H9 (cell line): ENCODE measurements around the gene ZNF792. TPM values are rescaled to one million over a fixed set of nuclear protein-coding genes. Genes with fewer than 3 reads are reported as not detected.

Source experiments
- DNase-seq: peaks from one replicate; pipeline ENCODE4 v3.0.0-alpha.2; 2017
- H2AFZ ChIP-seq: one replicate; pipeline ENCODE4 v1.6.1; 2013; ENCODE audit warnings: mild to moderate bottlenecking, low read length, control low read depth, moderate library complexity
- H2AK5ac ChIP-seq: 2 replicates; pipeline ENCODE4 v1.6.1; 2013; ENCODE audit warnings: low read length, control low read depth, mixed read lengths; ENCODE audit not compliant: insufficient read length
- H2BK120ac ChIP-seq: one replicate; pipeline ENCODE4 v1.6.1; 2013; ENCODE audit warnings: low read depth, mild to moderate bottlenecking, low read length, control low read depth, inconsistent platforms; ENCODE audit not compliant: poor library complexity, severe bottlenecking
- H2BK12ac ChIP-seq: 2 replicates; pipeline ENCODE4 v1.6.1; 2013; ENCODE audit warnings: low read length, control low read depth, mixed read lengths, low read depth; ENCODE audit not compliant: insufficient read length
- H2BK15ac ChIP-seq: 2 replicates; pipeline ENCODE4 v1.6.1; 2013; ENCODE audit warnings: low read depth, low read length, control low read depth
- H2BK20ac ChIP-seq: one replicate; pipeline ENCODE4 v1.6.1; 2013; ENCODE audit warnings: low read depth, mild to moderate bottlenecking, low read length, control low read depth, inconsistent platforms; ENCODE audit not compliant: poor library complexity, severe bottlenecking
- H2BK5ac ChIP-seq: 2 replicates; pipeline ENCODE4 v1.6.1; 2013; ENCODE audit warnings: low read length, control low read depth, mixed read lengths; ENCODE audit not compliant: insufficient read length
- H3K14ac ChIP-seq: 2 replicates; pipeline ENCODE4 v1.6.1; 2013; ENCODE audit warnings: low read length, control low read depth; ENCODE audit not compliant: insufficient read depth
- H3K18ac ChIP-seq: 2 replicates; pipeline ENCODE4 v1.6.1; 2013; ENCODE audit warnings: low read depth, mild to moderate bottlenecking, mixed read lengths, low read length, control low read depth; ENCODE audit not compliant: insufficient read length
- H3K23ac ChIP-seq: 2 replicates; pipeline ENCODE4 v1.6.1; 2013; ENCODE audit warnings: low read length, control low read depth, mixed read lengths, low read depth; ENCODE audit not compliant: insufficient read length
- H3K23me2 ChIP-seq: 2 replicates; pipeline ENCODE4 v1.6.1; 2013; ENCODE audit warnings: low read depth, mild to moderate bottlenecking, mixed read lengths, low read length, control low read depth; ENCODE audit not compliant: insufficient read length, poor library complexity, severe bottlenecking
- H3K27ac ChIP-seq: 2 replicates; pipeline ENCODE4 v1.5.1; 2013; ENCODE audit warnings: low read length, control low read depth, mixed read lengths, low read depth; ENCODE audit not compliant: insufficient read length
- H3K27me3 ChIP-seq: 2 replicates; pipeline ENCODE4 v1.6.1; 2013; ENCODE audit warnings: low read length, control low read depth, inconsistent platforms; ENCODE audit not compliant: insufficient read depth
- H3K4ac ChIP-seq: 2 replicates; pipeline ENCODE4 v1.6.1; 2013; ENCODE audit warnings: low read depth, mild to moderate bottlenecking, control low read depth, inconsistent platforms, low read length, moderate library complexity
- H3K4me1 ChIP-seq: 2 replicates; pipeline ENCODE4 v1.6.1; 2013; ENCODE audit warnings: low read length, control low read depth, inconsistent platforms; ENCODE audit not compliant: insufficient read depth
- H3K4me2 ChIP-seq: 2 replicates; pipeline ENCODE4 v1.6.1; 2013; ENCODE audit warnings: low read length, control low read depth, mixed read lengths; ENCODE audit not compliant: insufficient read length, insufficient read depth
- H3K56ac ChIP-seq: 2 replicates; pipeline ENCODE4 v1.6.1; 2013; ENCODE audit warnings: low read depth, mild to moderate bottlenecking, mixed read lengths, low read length, control low read depth; ENCODE audit not compliant: insufficient read length
- H3K79me1 ChIP-seq: 2 replicates; pipeline ENCODE4 v1.6.1; 2013; ENCODE audit warnings: low read depth, mild to moderate bottlenecking, moderate library complexity, low read length, control low read depth, inconsistent platforms; ENCODE audit not compliant: insufficient read depth, poor library complexity, severe bottlenecking
- H3K79me2 ChIP-seq: 2 replicates; pipeline ENCODE4 v1.6.1; 2013; ENCODE audit warnings: low read length, control low read depth, inconsistent platforms; ENCODE audit not compliant: insufficient read depth
- H3K9ac ChIP-seq: 2 replicates; pipeline ENCODE4 v1.6.1; 2013; ENCODE audit warnings: low read length, control low read depth, mixed read lengths; ENCODE audit not compliant: insufficient read length; ENCODE audit errors: extremely low read depth
- H3K9me3 ChIP-seq: one replicate; pipeline ENCODE4 v1.6.1; 2013; ENCODE audit warnings: low read depth, low read length, inconsistent platforms; ENCODE audit not compliant: control insufficient read depth
- H3T11ph ChIP-seq: one replicate; pipeline ENCODE4 v1.6.1; 2013; ENCODE audit warnings: mild to moderate bottlenecking, low read length, control low read depth, inconsistent platforms
- H4K20me1 ChIP-seq: one replicate; pipeline ENCODE4 v1.6.1; 2013; ENCODE audit not compliant: control insufficient read depth, insufficient read length, insufficient read depth
- H4K5ac ChIP-seq: 2 replicates; pipeline ENCODE4 v1.6.1; 2013; ENCODE audit warnings: low read depth, mild to moderate bottlenecking, mixed read lengths, low read length, control low read depth; ENCODE audit not compliant: insufficient read length
- H4K8ac ChIP-seq: replicated peaks from 2 replicates; pipeline ENCODE4 v1.6.1; 2013; ENCODE audit warnings: low read length, control low read depth, mixed read lengths, low read depth; ENCODE audit not compliant: insufficient read length
- H4K91ac ChIP-seq: 2 replicates; pipeline ENCODE4 v1.6.1; 2013; ENCODE audit warnings: low read depth, mild to moderate bottlenecking, moderate library complexity, mixed read lengths, low read length, control low read depth; ENCODE audit not compliant: insufficient read length
- H3K27ac Mint-ChIP-seq, 3 experiments: 2 replicates in 2 of 3; 3 replicates in 1 of 3; pipeline ENCODE4 v1.8.0; 2020 to 2021; ENCODE audit warnings: mixed read lengths in 3 of 3, mild to moderate bottlenecking in 1 of 3, moderate library complexity in 1 of 3
- H3K27me3 Mint-ChIP-seq: 2 replicates; pipeline ENCODE4 v1.8.0; 2021; ENCODE audit warnings: low read depth, mild to moderate bottlenecking, moderate library complexity, mixed read lengths
- H3K36me3 Mint-ChIP-seq, 3 experiments: 2 replicates in 2 of 3; 3 replicates in 1 of 3; pipeline ENCODE4 v1.8.0; 2020 to 2021; ENCODE audit warnings: low read depth in 3 of 3, mixed read lengths in 3 of 3; ENCODE audit not compliant: insufficient read depth in 1 of 3
- H3K4me1 Mint-ChIP-seq, 2 experiments: 2 replicates each; pipeline ENCODE4 v1.8.0; 2020; ENCODE audit warnings: mixed read lengths in 2 of 2
- H3K4me3 Mint-ChIP-seq, 2 experiments: 2 replicates in 1 of 2; 3 replicates in 1 of 2; pipeline ENCODE4 v1.8.0; 2020 to 2021; ENCODE audit warnings: mild to moderate bottlenecking in 2 of 2, mixed read lengths in 2 of 2, moderate library complexity in 1 of 2
- H3K9me3 Mint-ChIP-seq, 2 experiments: 2 replicates in 1 of 2; 3 replicates in 1 of 2; pipeline ENCODE4 v1.8.0; 2020; ENCODE audit warnings: mild to moderate bottlenecking in 2 of 2, mixed read lengths in 2 of 2, moderate library complexity in 1 of 2
- WGBS: extraction: QIAGEN DNeasy Blood & Tissue Kit; methylation state at CpG from one replicate; pipeline ENCODE4 v1.1.7; 2013; ENCODE audit warnings: missing lambda C conversion rate, low lambda C conversion rate, mixed read lengths; ENCODE audit not compliant: insufficient read length; ENCODE audit errors: extremely low coverage; 5-methylcytosine and 5-hydroxymethylcytosine counted together
- total RNA-seq: library from RNA; stranded (reverse); gene quantifications from 2 replicates; pipeline ENCODE4 v1.2.1, GENCODE V29; 2021
- TF ChIP-seq, protein P1 (sequence below): fragments of 200-600 bp; sonication (generic); conservative IDR thresholded peaks from 3 replicates; pipeline ENCODE4 v1.8.0; 2021; ENCODE audit warnings: antibody characterized with exemption, mild to moderate bottlenecking

ZNF792 gene
- total RNA-seq, 1 experiment from 2014 or later, result 8.3 TPM

DNA sequence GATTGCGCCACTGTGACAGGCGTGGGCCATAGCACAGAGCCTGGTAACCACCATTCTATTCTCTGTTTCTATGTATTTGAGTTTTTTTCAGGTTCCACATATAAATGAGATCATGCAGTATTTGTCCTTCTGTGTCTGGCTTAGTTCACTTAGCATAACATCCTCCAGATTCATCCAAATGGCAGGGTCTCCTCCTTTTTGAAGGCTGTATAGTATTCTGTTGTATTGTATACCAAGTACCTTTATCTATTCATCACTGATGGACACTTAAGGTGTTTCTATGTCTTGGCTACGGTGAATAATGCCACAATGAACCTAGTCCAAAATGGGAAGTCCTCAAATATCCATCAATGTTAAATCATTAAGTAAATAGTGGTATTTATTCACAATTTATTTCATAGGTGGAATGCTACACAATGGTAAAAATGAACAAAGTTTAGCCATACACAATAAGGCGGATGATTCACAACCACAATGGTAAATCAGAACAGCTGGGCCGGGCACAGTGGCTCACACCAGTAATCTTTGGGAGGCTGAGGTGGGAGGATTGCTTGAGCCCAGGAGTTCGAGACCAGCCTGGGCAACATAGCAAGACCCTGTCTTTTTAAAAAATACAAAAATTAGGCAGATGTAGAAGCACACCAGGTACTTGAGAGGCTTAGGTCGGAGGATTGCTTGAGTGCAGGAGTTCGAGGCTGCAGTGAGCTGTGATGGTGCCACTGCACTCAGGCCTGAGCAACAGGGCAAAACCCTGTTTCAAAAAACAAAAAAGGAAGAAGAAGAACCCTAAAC, 27.7 kb upstream of the ZNF792 start:
- TF ChIP-seq, protein P1, sequence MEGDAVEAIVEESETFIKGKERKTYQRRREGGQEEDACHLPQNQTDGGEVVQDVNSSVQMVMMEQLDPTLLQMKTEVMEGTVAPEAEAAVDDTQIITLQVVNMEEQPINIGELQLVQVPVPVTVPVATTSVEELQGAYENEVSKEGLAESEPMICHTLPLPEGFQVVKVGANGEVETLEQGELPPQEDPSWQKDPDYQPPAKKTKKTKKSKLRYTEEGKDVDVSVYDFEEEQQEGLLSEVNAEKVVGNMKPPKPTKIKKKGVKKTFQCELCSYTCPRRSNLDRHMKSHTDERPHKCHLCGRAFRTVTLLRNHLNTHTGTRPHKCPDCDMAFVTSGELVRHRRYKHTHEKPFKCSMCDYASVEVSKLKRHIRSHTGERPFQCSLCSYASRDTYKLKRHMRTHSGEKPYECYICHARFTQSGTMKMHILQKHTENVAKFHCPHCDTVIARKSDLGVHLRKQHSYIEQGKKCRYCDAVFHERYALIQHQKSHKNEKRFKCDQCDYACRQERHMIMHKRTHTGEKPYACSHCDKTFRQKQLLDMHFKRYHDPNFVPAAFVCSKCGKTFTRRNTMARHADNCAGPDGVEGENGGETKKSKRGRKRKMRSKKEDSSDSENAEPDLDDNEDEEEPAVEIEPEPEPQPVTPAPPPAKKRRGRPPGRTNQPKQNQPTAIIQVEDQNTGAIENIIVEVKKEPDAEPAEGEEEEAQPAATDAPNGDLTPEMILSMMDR, result no peak
- Mint-ChIP-seq H3K4me3 (no peak overlapping the region), H3K27me3 (no peaks in the 10 kb centered on the region; the same call in 1 of the 2 replicates), H3K27ac (no peak overlapping the region; a peak in 1 of 7 replicates), H3K4me1 (peaks cover 6 to 7% of the 10 kb centered on the region in 2 experiments), H3K9me3 (peaks cover 0 to 5% of the 10 kb centered on the region in 2 experiments; a peak in 2 of 5 replicates), H3K36me3 (peaks cover 0 to 5% (median 0%) of the 10 kb centered on the region in 3 experiments; a peak in 3 of 7 replicates)
- Histone ChIP-seq H2AK5ac (no peak overlapping the region), H3K14ac (no peak overlapping the region), H3K4me2 (no peak overlapping the region), H3K9ac (no peak overlapping the region), H4K20me1 (no peaks in the 10 kb centered on the region), H3K27me3 (no peaks in the 10 kb centered on the region), H2BK20ac (no peak overlapping the region), H3K18ac (no peak overlapping the region), H4K5ac (no peak overlapping the region), H2BK15ac (no peak overlapping the region), H3K79me2 (no peaks in the 10 kb centered on the region), H3K27ac (no peak overlapping the region), H4K8ac (no peak overlapping the region), H3K4ac (no peak overlapping the region), H3K23ac (no peak overlapping the region), H2BK5ac (no peak overlapping the region), H3T11ph (no peak overlapping the region), H2BK120ac (no peak overlapping the region), H3K4me1 (0 out of 2 replicates have a peak, but pooled peaks cover 1% of the 10 kb centered on the region), H2BK12ac (no peak overlapping the region), H4K91ac (no peak overlapping the region), H2AFZ (no peak overlapping the region), H3K79me1 (no peaks in the 10 kb centered on the region), H3K9me3 (no peaks in the 10 kb centered on the region), H3K23me2 (no peaks in the 10 kb centered on the region), H3K56ac (no peak overlapping the region)
- WGBS, result no CpG with 5 or more reads among the region's 8 CpGs
- no peak for DNase-seq
